ENCODE measurements around the gene RHEX.
A peak's percentile ranks its signal among the peaks of the same experiment; 100 is the strongest.

RHEX gene

GRCh38 chr1:206089341-206089740, 36.4 kb downstream of the RHEX start:
- DNase-seq (ENCODE audit: low spot score): no peak

GRCh38 chr1:206094024-206094423, 41.1 kb downstream of the RHEX start:
- DNase-seq (ENCODE audit: low spot score): no peak

- no peak for DNase-seq (ENCODE audit: low spot score)
These were observed 44.4 kb downstream of the RHEX start for GRCh38 chr1:206097381-206097780.

- no peak for DNase-seq (ENCODE audit: low spot score)
These were observed 45.4 kb downstream of the RHEX start for GRCh38 chr1:206098242-206098919.

GRCh38 chr1:206100226-206100815, 47.3 kb downstream of the RHEX start:
- no peak for DNase-seq (ENCODE audit: low spot score)

- no peak for DNase-seq (ENCODE audit: low spot score)
These were observed 48.5 kb downstream of the RHEX start for GRCh38 chr1:206101351-206102045.

GRCh38 chr1:206102292-206102936, 49.4 kb downstream of the RHEX start:
- no peak for DNase-seq (ENCODE audit: low spot score)

- no peak for DNase-seq (ENCODE audit: low spot score)
These were observed 51.0 kb downstream of the RHEX start for GRCh38 chr1:206103979-206104378.

GRCh38 chr1:206105464-206105995, 52.6 kb downstream of the RHEX start:
- peak; percentile 10 for DNase-seq (ENCODE audit: low spot score)

- DNase-seq (ENCODE audit: low spot score): peak; percentile 71
These were observed 53.6 kb downstream of the RHEX start for GRCh38 chr1:206106328-206107167.

- no peak for DNase-seq (ENCODE audit: low spot score)
These were observed 54.2 kb downstream of the RHEX start for GRCh38 chr1:206107168-206107544.

GRCh38 chr1:206108635-206109034, 55.7 kb downstream of the RHEX start:
- DNase-seq (ENCODE audit: low spot score): no peak

GRCh38 chr1:206109718-206110117, 56.7 kb downstream of the RHEX start:
- DNase-seq (ENCODE audit: low spot score): no peak

GRCh38 chr1:206110161-206110560, 57.2 kb downstream of the RHEX start:
- no peak for DNase-seq (ENCODE audit: low spot score)

GRCh38 chr1:206110820-206111219, 57.8 kb downstream of the RHEX start:
- DNase-seq (ENCODE audit: low spot score): no peak

GRCh38 chr1:206111271-206111927, 58.4 kb downstream of the RHEX start:
- DNase-seq (ENCODE audit: low spot score): no peak

- DNase-seq (ENCODE audit: low spot score): no peak
These were observed 59.8 kb downstream of the RHEX start for GRCh38 chr1:206112600-206113301.

GRCh38 chr1:206114692-206115640, 62.0 kb downstream of the RHEX start:
- DNase-seq (ENCODE audit: low spot score): no peak

GRCh38 chr1:206115791-206116190, 62.8 kb downstream of the RHEX start:
- DNase-seq (ENCODE audit: low spot score): no peak

All from RKO (cell line).